RPMI8226 (cell line): ENCODE data around the gene MAOA.
"Not testable (repeated sequence)": the region's sequence is repeated elsewhere in the genome, so short reads cannot be mapped to it uniquely, and the experiment has no call there.

Source experiments
- DNase-seq: peaks from one replicate; pipeline ENCODE4 v3.0.0-alpha.2; 2015

Gene MAOA

DNA sequence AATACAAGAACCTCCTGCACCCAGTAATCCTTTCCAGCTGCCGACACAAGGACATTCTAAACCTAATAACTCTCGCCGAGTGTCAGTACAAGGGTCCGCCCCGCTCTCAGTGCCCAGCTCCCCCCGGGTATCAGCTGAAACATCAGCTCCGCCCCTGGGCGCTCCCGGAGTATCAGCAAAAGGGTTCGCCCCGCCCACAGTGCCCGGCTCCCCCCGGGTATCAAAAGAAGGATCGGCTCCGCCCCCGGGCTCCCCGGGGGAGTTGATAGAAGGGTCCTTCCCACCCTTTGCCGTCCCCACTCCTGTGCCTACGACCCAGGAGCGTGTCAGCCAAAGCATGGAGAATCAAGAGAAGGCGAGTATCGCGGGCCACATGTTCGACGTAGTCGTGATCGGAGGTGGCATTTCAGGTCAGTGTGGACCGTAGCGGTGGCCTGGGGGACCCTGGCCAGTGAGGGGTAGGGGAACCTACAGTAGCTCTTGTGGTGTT is at the start of gene MAOA:
Gene MAOA, plus strand, starts transcription at position 295 of the 490 bp plus-strand sequence. Its CDS starts 43 bp downstream, at position 338.
- DNase-seq: no peak

DNA sequence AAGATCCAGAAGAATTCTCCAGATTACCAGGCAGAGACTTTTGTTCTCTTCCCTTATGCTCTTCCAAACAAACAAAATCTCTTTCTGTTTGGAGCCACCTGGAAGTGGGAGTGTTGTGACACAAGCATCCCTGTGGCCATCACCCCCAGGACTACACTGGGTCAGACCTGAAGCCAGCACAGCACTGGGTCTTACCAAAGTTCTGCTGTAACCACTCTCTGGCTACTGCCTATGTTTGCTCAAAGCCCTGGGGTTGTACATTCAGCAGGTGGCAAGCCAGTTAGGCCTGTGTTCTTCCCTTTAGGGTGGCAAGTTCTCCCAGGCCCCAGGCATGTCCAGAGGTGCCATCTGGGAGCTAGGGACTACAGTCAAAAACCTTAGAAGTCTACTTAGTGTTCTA is 43.7 kb upstream of the MAOA start:
- DNase-seq: no peak

DNA sequence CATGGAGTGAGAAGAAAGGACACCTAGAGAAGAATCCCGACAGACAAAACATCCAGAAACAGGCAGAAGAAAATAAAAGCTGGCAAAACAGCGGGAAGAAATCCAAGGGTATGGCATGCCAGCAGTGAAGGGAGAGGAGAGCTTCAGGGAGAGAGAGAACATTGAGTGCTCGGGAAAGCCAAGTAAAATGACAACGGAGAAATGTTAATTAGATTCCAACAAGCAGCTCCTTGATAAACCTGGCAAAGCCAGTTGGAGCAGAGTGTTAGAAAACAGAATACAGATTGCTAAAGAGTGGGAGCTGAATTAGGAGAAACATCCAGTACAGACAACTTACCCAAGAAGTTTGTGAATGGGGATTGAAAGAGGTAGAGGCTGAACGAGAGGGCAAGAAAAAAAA is 40.4 kb upstream of the MAOA start:
- DNase-seq: no peak

DNA sequence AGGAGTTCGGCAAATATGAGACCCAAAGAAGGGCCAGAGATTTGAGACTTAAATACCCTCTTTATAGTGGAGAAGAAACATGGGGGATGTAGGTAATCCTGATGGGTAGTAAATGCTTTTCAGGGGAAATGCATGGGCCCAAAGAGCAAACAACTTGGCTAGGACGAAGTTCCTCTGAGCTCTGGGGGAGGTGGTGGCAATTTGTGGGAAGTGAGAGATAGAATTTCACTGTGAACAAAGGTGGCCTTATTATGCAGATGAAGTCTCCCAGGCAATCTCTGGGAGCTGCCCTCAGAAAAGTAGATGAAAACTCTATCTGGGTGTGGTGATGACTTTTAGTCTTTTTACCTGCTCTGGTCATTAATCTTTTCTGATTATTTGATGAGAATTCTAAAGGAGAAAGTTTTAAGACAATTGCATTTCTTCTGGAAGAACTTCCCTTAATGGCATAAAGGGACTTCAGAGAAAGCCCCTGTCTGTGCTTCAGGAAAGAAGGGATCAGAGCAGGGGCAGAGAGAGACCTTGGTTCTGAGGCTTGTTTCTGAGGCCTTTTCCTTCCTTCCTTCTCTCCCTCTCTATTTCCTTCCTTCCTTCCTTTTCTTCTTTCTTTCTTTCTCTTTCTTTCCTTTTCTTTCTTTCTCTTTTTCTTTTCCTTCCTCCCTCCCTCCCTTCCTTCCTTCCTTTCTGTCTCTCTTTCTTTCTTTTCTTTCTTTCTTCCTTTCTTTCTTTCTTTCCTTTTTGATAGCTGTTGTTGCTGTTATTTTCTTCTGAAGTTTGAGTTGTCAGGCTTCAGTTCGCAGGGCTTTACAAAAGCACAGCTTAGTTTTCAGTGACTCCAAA is 37.5 kb upstream of the MAOA start:
- DNase-seq: no peak

DNA sequence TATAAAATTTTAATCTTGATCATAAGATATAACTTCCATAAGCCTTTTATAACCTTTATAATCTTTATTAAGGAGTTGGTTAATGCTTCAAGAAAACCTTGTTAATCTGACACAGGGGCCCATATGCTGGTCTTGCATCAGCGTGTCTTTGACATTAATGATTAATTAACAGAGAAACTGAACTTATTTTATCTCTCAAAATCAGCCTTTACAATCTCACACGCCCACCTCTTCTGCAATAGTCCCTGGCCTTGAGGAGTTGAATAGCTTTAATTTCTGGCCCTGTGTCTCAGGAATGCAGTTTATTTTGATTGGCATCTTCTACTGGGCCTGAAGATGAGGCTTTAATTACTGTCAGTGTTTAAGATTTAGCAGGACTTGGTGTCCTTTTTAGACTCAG is 36.2 kb upstream of the MAOA start:
- not testable (repeated sequence) for DNase-seq

DNA sequence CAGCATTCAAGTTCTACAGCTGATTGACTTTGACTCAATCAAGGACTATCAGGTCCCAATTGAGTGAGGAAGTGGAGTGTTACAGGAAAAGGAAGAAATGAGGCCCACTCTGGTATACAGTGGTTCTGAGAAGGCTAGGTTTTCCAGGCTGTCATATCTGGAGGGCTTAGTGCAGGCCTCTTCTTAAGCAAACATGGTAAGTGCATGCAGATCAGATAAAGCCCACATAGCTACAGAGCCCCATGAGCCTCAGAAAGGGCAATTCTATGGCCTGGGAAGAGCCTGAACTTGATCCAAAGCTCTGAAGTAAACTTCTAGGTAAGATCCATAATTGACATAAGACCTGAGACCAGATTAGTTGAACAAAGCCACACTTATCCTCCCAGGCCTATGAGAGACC is 29.0 kb upstream of the MAOA start:
- DNase-seq: no peak

DNA sequence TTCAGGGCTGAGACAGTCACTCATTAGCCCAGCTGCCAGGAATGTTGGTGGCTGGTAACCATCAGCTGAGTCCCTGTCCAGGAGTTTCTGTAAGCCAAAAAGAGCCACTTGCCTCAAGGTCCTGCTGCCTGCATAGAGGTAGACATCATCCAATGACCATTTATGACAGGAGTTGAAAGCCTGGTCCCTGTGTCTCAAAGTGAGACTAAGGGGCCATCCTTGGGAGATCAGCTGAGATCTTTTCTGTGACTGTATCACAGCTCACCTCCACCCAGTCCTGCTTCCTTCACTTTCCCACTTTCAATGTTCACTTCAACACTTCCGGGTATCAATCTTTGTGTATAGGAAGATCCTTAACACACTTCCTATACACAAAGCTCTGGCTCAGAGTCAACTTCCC is 28.4 kb upstream of the MAOA start:
- DNase-seq: no peak

DNA sequence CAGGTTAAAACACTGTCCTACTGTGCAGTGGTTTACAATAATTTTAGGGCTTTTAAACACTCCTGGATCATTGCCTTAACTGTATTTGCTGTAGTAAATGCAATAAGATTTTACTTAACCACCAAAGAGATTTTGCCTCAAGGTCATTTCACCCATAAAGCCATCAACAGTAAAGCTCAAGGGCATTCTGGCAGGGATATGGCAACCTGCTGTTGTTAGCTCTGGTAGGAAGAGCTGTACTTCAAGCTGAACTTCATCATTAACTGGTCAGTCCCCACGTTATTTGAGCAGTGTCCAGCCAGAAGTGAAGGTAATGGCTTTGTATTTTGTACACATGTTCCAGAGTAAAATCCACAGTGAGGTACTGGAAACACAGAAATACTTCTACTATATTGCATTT is 26.9 kb upstream of the MAOA start:
- DNase-seq: no peak

DNA sequence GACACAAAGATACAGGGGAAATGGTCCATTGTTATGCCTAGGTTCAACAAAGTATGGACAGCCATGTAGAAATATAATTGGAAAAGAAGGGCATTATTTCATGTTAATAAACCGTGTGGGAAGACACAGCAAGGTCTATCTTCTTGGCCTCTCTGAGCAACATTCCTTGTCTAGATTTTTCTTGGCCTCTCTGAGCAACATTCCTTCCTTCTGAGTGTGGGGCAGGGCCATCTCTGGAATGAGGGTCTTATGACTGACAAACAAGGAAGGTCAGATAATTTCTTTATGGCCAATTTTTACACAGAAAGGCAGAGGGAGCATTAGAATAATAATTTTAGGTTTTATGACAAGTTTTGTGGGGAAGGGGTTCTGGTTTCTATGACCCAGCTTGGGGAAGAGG is 24.3 kb upstream of the MAOA start:
- DNase-seq: no peak

DNA sequence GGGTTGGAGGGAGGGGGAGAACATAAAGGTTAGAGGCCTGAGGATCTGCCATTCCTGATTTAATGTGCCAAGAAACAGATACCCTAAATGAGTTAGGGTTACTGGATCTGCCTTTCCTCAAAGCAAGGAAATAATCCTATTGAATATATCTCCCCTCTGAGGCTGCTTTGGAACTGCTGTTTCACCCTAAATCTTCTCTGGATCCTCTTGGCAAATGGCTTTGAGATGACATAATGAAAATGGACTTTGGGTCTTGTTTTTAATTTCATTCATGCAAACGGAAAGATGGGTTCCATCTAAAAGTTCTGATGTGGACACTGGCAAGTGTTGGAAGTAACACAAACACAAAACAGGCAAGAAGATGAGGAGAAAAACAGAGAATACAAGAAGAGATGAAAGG is 23.0 kb upstream of the MAOA start:
- no peak for DNase-seq

DNA sequence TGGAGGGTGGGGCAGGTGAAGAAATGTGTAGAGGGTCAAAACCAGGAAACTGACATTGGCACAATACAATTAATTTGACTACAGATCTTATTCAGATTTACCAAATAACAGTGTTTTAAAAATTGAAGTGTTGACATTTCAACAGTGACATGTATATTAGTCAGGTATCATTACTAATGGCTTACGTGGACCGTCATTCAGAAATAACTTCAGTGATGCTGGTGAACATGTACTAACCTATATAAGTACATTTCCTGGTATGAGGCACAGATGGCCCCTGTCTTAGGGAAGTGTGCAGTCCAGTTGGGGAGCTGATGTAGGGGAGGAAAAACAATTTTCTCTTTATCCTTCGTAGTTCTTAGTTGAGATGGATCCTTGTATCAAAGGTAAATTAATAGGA is 22.3 kb upstream of the MAOA start:
- no peak for DNase-seq

DNA sequence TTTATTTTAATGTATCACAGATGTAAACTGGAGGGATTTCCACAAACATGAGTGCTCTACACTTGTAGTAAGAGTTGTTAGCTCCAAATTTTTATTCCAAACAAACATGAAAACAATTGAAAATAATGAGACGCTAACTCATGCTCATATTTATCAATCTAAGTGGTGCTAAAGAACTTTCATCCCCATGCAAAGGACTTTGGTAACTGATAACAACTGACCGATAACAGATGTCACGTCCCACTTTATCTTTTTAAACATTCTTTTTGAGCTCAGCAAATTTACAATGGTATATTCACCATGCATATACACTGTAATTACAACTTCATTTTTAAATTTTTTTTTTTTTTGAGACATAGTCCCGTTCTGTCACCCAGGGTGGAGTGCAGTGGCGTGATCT is 15.6 kb upstream of the MAOA start:
- no peak for DNase-seq

DNA sequence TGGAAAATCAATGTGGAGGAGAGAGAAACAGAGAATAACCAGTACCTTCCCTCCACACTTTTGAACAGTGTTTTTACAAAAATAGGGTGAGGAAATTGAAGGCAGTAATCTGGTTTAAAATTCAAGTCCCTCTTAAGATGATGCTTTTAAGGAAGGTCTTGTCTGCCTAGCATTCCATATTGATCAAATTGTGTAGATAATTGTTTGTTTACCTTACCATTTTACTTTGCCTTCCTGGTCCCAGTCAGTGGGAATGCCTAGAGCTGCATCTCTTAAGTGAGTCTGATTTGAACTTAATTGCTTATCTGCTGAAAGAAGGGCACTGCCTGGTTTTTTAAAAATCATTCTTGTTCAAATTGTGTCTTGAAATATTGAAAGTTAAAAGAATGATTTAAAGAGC is 14.4 kb upstream of the MAOA start:
- DNase-seq: no peak

DNA sequence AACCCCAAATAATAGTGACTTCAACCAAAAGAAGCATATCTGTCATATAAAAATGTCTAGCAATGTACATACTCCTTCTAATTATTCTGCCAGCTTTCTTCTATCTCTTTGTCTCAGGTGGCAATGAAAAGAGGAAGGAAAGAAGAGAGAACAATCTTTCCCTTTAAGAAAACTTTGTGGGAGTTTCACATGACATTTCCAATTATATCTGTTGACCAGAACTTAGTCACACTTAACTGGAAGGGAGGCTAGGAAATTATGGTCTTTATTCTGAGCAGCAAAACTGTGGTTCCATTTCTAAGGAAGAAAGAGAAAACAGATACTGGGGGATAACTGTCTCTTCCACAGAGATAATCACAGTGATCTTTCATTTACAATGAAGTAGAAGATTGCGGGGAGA is 12.9 kb upstream of the MAOA start:
- DNase-seq: no peak

DNA sequence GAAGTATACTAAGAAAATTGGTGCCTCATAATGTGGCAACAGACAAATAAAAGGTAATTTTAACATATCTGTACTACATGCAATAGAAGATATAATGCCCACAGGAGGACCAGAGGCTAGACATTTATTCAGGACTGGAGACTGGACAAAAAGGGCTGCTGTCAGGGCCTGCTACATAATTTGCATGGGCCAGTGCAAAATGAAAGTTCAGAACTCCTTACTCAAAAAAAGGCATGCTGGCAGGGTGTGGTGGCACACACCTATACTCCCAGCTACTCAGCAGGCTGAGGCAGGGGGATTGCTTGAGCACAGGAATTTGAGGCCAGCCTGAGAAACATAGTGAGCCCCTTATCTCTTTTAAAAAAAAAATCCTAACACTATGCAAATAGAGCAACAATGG is 12.4 kb upstream of the MAOA start:
- no peak for DNase-seq

DNA sequence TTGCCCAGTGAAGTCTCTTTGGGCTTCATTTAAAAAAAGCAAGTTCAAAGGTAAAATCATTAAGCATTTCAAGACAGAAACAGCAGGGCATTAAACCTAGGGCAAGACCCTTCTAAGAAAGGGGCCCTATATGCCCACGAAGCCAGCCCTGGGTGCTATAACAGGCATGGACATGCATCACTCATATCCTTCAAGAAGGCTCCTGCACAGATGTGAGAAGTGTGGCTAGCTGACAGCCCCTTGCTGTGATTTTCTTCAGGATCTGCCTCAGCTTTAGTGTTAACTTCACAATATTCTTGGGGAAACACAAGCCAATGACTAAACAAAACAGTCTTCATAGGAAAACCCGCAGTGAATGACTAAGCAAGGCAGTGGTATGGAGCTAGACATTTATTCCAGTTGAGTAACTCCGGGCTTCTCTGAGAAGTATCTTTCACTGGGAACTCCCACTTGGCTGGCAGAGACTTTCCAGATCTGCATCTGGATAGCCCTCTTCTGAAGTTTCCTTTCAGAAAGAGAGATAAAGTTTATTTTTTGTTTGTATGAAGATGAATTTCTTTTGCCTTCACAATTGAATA is 11.9 kb upstream of the MAOA start:
- no peak for DNase-seq

DNA sequence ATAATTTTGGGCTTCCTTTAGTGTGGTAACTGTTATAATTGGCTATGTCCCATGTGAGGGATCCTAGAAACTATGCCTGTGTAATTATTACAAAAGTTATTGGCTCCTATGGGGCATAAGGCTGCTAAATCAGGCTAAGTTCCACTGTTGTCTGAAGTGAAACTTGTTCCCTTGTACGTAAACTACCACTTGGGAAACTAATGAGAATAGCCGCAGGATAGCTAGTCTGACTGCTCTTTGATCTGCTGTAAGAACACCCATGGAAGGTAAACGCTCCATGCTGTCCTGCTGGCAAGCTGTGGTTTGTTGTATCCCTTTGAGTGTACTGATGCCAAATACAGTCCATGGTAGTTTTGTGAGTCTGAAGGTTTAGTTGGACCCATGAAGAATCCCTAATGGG is 9.3 kb upstream of the MAOA start:
- DNase-seq: no peak

DNA sequence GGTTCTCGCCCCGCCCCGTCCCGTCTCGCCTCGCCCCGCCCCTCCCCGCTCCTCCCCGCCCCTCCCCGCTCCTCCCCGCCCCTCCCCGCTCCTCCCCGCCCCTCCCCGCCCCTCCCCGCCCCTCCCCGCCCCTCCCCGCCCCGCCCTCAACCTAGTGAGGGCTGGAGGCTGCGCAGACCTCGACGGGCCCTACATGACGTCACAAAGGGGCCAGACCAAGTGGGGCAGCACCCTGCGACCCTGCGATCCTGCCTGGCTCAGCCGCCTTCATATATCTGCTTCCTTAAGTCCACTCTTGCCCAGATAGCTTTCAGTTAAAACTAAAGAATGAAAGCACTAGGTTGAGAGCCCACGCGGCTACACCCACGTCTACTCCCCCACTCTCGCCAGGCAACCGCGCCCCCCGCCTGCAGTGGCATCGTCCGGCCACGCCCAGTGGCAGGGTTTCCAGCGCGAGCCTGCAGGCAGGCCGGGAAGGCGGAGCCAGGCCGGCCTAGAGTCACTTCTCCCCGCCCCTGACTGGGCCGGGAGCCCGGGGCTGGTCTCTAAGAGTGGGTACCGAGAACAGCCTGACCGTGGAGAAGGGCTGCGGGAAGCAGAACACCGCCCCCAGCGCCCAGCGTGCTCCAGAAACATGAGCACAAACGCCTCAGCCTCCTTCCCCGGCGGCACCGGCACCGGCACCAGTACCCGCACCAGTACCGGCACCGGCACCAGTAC is 1.5 kb upstream of the MAOA start:
- DNase-seq: peak; percentile 91

DNA sequence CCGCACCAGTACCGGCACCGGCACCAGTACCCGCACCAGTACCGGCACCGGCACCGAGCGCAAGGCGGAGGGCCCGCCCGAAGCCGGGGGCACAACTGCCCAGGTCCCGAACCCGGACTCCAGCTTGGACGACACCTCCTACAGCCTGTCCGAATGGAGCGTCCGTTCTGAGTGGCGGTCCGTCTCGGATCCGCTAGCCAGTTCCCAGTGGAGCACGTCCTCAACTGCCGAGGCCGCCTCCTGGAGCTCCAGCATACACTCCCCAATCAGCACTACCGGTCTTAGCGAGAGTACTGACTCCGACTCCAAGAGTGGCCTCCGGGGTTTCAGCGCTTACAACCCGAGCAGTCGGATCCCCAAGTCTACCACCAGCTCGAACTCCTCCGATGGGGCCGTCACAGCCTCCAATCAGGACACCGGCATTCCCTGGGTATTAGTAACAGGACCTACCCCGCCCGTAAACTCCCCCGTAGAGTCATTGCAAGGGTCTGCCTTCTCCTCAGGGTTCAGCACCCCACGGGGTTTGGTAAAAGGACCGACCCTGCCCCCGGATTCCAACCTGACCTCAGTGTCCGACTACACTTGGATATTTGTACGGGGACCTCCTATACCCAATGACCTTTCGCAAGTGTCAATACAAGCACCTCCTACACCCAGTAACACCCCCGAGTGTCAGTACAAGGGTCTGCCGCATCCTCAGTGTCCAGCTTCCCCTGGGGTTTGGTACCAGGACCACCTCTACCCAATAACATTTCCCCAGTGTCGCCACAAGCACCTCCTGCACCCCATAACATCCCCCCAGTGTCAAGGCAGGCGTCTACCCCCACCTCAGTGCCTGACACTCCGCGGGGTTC is 721 bp upstream of the MAOA start:
- DNase-seq: no peak

DNA sequence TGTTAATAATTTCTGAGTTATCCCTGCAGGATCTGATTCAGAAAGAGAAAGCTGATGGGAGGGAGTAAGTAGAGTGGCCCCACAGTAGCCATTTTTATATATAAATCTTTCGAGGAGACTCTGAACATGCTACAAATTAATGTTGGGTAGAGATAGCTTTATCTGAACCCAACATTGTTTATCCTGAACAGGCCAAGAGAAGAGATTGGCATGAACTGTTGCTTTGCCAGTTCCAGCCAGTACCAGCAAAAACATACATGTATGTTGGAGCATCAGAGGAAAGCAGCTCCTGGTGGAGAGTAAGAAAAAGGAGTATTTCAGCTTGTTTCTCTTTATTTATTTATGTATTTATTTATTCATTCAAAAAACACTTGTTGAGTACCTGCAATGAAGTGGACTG is 1.6 kb downstream of the MAOA start:
- DNase-seq: no peak

DNA sequence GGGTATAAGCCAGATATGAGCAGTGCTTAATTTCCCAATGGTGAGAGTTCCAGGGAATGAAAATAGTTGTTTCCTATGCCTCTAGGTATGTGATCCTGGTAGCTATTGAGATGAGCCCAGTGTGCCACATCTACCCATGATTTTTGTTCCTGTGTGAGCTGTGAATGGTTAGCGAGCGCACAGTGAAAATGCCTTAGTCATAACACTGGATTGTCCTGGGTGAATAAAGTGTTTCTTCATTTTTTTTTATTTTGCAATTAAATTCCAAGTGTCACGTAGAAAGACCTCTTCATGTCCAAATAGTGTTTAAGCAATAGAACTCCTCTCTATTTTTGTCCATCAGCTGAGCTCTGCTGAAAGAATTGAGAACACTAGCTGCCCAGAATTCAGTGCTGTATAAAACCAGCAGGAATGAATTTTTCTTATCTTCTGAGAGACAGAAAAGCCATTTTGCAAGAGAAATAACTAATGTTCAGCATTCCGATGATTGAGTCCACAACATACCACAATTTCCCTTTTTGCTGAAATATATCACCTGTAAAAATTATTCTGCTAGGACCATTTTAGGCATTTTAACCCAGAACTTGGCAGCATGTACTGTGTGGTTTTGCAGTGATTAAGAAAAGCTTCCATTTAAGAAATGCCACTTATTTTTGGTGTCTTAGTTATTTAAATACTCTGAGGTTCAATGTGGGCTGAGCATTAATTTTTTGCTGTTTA is 5.6 kb downstream of the MAOA start:
- no peak for DNase-seq

DNA sequence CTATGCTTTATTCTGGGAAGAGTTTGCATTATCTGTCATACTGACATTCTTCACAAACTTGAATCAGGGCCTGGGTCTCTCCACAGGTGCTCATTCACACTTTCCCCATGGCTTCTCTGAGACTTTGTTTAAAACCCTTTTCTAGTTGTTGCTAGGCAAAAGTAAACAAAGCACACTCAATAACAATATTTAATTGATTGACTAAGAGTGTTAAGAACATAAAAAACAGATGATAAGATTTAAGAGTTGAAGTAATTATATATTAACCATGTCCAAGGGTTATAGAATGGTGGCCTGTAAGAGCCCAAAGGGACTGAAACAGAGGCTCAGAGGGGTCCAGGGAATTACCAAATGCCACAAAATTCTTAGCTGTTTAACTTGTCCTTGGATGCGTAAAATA is 7.1 kb downstream of the MAOA start:
- no peak for DNase-seq
